Measurements from ENCODE around the gene SMIM7.

GRCh38 chr19:16620584-16620983 is 39.4 kb downstream of the SMIM7 start:
- no peak for TF ChIP-seq EZH2 (optimal IDR thresholded peaks at IDR 0.05; ENCODE audit: low read depth, low read length)
- TF ChIP-seq CTCF (IDR thresholded peaks at IDR 0.05; ENCODE audit: low read length), result no peak
- no peak for TF ChIP-seq EZH2phosphoT487 (IDR thresholded peaks at IDR 0.05; ENCODE audit: low read length)
